ENCODE data around the gene TMEM163. TPM values are rescaled to one million over a fixed set of nuclear protein-coding genes. Genes with fewer than 3 reads are reported as not detected.

The TMEM163 gene
- total RNA-seq, 1 donor, result not detected

DNA sequence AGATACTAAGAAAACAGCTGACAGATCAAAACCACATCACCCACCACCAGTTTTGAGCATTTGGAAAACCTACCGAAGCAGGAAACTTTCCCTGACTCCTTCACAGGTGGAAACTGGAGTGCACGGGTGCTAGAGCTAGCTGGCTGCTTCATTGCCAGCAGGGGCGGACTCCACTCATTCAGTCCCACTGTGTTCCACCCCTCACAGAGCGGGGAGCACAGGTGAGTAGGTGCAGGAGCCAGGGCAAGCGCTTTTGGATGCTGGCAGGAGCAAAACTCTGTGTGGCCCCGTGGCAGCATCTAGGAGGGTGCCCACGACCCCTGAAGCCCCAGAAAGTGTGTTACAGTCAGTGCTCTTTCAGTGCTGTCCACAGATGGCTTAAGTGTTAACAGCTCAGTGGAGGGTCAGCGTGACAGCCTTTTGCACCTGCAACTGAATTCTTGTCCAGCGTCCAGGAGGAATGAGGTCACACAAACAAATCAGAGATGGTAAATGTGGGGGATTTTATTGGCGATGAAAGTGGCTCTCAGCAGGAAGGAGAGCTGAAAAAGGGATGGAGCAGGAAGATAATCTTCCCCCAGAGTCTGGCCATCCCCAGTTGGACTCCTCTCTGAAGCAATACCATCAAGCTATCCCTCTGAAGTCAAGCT is 71.1 kb downstream of the TMEM163 start:
- TF ChIP-seq, protein P1, sequence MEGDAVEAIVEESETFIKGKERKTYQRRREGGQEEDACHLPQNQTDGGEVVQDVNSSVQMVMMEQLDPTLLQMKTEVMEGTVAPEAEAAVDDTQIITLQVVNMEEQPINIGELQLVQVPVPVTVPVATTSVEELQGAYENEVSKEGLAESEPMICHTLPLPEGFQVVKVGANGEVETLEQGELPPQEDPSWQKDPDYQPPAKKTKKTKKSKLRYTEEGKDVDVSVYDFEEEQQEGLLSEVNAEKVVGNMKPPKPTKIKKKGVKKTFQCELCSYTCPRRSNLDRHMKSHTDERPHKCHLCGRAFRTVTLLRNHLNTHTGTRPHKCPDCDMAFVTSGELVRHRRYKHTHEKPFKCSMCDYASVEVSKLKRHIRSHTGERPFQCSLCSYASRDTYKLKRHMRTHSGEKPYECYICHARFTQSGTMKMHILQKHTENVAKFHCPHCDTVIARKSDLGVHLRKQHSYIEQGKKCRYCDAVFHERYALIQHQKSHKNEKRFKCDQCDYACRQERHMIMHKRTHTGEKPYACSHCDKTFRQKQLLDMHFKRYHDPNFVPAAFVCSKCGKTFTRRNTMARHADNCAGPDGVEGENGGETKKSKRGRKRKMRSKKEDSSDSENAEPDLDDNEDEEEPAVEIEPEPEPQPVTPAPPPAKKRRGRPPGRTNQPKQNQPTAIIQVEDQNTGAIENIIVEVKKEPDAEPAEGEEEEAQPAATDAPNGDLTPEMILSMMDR (IDR thresholded peaks at IDR 0.05; ENCODE audit: insufficient read depth, low read depth, low read length), result no peak
- H3K4me3 ChIP-seq (ENCODE audit: low read depth, low read length), result no peak overlapping the region
- DNase-seq (ENCODE audit: low read depth), result no peak

DNA sequence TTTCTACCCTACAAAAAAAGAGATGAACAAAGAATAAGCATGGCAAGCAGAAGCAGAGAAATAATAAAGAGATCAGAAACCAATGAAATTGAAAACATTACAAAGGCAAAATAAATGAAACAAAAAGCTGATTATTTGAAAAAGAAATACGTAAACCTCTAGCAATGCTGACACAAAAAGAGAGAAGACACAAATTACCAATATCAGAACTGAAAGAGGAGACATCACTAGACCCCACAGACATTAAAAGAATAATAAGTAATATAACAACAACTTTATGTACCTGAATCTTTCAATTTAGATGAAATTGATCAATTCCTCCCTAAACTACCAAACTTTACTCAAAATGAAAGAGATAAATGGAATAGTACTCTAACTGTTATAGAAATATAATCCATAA is 75.9 kb downstream of the TMEM163 start:
- TF ChIP-seq, protein P1 (IDR thresholded peaks at IDR 0.05; ENCODE audit: insufficient read depth, low read depth, low read length), result no peak
- no peak for DNase-seq (ENCODE audit: low read depth)

DNA sequence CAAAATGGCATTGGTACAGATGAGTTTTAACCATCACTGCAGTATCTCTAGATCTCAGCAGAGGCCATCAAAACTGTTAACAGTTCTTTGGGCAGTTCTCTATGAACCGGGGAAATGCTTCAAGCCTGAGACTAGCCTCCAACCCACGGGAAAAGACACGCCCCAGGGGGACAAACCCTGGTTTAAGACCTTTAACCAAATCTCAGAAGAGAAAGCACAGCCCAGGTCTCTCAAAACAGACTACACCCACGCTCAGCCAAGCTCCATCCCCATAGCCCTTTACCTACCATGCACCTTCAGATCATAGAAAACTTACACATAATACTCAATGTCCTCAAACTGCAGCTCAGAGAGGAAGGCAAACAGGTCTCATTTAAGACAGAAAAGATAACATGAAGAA is 78.3 kb downstream of the TMEM163 start:
- H3K4me3 ChIP-seq (ENCODE audit: low read depth, low read length), result no peak overlapping the region
- DNase-seq (ENCODE audit: low read depth), result no peak
- TF ChIP-seq, protein P1 (IDR thresholded peaks at IDR 0.05; ENCODE audit: insufficient read depth, low read depth, low read length), result no peak

More for the DNA sequence above, 75.9 kb downstream of the TMEM163 start:
- H3K4me3 ChIP-seq (ENCODE audit: low read depth, low read length), result no peak overlapping the region

DNA sequence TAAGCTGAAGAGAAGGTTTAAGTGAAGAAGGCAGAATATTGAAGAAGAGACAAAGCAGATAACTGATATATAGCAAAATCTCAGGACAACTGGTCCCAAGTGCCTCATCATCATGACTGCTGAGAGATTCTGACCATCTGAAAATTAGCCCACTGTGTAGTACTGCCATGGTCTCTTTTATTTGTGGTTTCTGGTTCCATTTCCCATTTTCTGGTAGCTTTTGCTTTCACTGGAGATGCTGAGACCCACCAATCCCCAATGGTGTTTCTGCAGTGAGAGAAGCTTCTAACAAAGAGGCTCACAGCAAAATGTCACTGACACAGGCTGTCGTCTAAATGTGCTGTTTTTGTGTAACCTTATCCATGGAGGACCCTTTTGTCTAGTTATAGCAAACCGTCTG is 79.5 kb downstream of the TMEM163 start:
- no peak for DNase-seq (ENCODE audit: low read depth)
- TF ChIP-seq, protein P1 (IDR thresholded peaks at IDR 0.05; ENCODE audit: insufficient read depth, low read depth, low read length), result no peak
- no peak overlapping the region for H3K4me3 ChIP-seq (ENCODE audit: low read depth, low read length)

DNA sequence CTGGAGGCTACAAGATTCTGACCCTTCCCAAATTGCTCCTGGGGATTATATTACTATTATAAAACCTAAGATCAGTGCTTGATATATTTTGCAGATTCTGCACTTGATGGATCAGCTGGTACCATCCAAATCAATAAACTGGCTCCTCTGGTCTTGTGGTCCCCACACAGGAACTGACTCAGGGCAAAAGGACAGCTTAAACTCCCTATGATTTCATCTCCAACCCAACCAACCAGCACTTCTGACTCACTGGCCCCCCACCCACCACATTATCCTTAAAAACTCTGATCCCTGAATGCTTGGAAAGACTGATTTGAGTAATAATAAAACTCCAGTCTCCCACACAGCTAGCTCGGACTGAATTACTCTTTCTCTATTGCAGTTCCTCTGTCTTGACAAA is 82.1 kb downstream of the TMEM163 start:
- no peak overlapping the region for H3K4me3 ChIP-seq (ENCODE audit: low read depth, low read length)
- DNase-seq (ENCODE audit: low read depth), result no peak
- TF ChIP-seq, protein P1 (IDR thresholded peaks at IDR 0.05; ENCODE audit: insufficient read depth, low read depth, low read length), result no peak

DNA sequence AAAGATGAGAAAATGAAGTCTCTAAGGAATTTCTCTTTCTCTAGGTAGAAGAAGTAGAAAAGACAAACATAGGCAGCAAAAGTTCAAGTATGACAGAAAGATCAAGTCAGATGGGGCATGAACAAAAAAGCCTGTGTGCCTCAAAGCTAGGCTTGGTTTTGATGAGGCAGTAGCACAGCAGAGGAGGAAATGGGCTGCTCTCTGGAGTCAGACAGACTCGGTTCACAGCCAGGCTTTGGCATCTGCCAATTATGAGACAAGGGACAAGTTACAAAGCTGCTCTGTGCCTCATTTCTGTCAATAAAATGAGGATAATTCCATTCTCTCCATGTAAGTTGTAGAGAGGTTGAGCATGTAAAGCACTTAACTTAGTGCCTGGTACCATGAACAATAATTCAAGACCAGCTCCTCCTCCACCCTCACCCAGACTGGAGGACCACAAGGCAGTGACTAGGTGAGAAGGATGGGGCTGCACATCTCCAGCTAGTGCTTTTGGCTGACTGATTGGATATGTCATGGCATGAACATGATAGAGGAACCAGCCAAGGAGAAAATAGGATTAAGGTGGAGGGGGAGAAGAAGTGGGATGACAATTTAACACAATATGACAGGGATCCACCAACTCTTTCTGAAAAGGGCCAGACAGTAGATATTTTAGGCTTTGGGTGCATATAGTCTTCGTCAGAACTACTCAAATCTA is 84.6 kb downstream of the TMEM163 start:
- H3K4me3 ChIP-seq (ENCODE audit: low read depth, low read length), result no peak overlapping the region
- TF ChIP-seq, protein P1 (IDR thresholded peaks at IDR 0.05; ENCODE audit: insufficient read depth, low read depth, low read length), result no peak
- no peak for DNase-seq (ENCODE audit: low read depth)
